DMS114 treated with DMSO at 0.1 percent for 48 hours (cell line): Measurements from ENCODE around the gene PLA2G6.
"Not testable (repeated sequence)": the region's sequence is repeated elsewhere in the genome, so short reads cannot be mapped to it uniquely, and the experiment has no call there.

Source experiments
- DNase-seq: peaks from one replicate; lab custom pipeline; 2025; ENCODE audit not compliant: unreplicated experiment; lab: John Stamatoyannopoulos, UW

Gene PLA2G6

DNA sequence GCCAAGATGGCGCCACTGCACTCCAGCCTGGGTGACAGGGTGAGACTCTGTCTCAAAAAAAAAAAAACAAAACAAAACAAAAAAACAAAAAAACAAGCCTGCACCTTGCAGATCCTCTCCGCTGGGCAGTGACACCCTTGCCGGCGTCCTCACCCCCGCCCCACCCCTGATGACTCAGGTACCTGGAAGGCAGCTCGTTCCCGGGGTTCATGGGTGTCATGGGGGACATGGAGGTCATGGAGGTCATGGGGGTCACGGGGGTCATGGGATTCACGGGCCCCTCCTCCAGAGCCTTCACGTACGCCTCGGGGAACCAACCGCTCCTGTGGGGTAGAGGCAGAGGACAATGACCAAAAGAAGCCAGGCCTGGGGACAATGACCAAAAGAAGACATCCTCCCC, 94.7 kb downstream of the PLA2G6 start:
- no peak for DNase-seq

DNA sequence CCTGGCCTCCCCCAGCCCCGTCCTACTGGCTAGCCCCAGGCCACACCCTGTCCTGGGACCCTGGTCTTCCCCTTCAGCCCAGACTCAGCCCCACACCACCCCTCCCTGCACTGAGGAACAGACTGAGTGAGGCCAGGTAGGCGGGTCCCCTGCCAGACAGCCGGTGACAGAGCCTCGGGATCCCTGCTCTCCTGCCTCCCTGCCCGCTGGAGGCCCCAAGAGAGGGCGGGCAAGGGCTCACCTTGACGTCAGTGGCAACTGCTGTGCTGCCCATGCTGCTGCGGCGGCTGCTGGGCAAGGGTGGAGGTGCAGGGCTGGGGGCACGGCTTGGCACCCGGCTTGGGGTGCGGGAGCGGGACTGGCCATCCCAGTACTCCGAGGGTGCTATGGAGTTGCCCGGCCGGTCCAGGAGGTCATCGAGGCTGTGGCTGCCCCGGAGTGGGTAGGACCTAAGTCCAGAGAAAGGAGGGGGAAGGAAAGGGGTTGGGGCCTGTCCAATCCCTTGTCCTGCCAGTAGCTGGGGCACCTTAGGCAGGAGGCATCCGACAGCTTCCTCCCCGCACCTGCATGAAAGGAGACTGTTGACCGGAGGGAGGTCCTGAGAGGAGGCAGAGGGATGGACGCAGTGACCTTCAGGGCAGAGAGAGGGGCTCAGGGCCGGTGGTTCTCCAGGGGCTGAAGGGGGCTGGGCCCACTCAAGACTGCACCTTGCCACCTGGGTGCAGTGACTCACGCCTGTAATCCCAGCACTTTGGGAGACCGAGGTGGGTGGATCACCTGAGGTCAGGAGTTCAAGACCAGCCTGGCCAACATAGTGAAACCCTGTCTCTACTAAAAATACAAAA, 95.4 kb downstream of the PLA2G6 start:
- no peak for DNase-seq

DNA sequence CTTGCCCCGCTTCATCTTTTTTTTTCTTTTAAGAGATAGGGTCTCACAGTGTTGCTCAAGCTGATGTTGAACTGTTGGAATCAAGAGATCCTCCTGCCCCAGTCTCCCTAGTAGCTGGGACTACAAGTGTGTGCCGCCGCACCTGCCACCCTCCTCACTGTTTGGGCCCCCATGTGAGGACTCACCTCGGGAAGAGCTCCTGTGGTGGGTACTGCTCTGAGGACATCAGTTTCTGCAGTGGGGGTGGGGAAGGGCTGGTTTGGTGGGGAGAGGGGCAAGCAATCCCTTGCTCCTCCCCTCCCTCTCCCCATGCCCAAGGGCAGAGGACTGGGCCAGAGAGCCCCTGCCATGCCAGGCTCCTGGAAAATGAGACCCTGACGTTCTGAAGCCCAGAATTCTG, 96.1 kb downstream of the PLA2G6 start:
- no peak for DNase-seq

DNA sequence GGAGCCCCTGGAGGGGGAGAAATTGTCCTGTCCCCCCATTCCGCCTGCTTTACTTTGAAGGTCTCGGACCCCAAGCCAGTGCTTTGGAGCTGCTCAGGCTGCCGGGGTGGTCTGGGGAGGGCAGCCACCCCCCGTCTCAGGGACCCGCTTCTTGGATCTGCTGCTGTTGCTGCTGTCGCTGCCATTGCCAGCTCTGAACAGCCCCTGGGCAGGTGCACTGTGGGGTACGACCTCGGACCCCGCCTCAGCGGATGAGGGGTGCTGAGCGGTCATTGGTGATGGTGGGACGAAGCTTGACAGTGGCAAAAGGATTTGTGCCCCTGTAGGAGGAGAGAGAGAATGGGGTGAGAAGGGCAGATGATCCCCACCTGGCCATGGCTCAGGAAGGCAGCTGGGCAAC, 96.6 kb downstream of the PLA2G6 start:
- DNase-seq = no peak

DNA sequence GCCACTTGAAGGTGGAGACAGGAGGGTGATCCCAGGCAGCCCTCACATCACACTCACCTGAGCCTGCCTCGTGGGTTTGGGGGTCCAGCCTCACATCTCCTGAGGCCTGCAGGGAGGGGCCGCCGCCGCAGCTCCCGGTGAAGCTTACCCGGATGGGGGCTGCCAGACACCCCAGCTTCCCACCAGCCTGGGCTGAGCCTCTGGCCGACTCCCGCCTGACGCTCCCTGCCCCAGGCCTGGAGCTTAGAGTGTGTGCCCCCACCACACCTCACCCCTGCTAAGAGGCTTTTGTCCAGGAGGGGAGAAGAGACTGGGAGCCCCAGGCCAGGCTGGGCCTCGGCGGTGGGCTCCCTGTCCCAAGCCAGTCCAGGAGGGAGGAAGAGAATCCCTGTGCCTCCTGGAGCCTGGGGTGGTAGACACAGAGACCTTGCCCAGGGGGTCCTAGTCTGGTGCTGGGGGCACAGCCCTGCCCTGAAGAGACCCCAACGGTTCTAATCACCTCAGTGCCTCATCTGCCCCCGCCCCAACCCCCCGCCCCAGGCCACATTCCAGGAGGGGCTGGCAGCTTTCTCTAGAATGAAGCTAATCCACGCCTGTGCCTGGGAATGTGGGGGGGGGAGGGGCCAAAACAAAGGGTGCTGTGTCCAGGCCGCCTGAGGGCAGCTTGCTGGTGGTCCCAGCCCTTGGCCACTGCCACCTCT, 97.5 kb downstream of the PLA2G6 start, which contains the start of gene SLC16A8:
SLC16A8 (minus strand) TSS at position 254 of the 701 bp plus-strand sequence. CDS start 1,311 bp downstream, outside the sequence.
- no peak for DNase-seq

DNA sequence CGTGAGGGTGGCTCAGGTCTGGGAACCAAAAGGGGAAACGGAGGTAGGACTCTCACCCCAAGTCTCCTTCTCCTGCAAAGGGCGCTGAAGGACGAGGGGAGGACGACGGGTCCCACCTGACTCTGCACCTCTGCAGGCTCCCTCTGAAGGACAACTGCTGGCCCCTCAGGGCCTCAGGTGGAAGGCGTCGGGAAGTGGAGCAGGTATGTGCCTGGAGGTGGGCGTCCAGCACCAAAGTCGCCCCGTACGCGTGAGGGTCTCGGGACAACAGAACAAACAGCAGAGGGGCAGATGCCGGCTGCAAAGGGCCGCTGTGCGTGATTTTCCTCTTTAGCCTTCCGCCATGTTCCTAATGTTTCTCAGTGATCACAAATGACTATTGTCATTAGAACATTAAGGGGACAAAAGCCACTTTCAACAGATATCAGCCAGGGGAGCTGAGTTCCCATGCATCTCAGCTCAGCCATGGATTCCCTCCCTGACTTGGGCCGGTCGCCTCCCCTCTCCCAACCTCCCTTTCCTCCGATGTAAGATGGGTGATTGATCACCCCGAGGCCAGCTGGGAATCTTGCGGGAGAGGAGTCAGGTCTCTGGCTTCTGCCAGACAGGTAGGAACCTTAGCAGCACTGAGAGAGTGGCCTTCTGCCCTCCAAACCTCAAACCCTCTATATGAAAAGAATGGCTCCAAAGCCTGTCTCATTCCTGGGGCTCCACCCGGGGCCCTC, 98.5 kb downstream of the PLA2G6 start:
- no peak for DNase-seq

DNA sequence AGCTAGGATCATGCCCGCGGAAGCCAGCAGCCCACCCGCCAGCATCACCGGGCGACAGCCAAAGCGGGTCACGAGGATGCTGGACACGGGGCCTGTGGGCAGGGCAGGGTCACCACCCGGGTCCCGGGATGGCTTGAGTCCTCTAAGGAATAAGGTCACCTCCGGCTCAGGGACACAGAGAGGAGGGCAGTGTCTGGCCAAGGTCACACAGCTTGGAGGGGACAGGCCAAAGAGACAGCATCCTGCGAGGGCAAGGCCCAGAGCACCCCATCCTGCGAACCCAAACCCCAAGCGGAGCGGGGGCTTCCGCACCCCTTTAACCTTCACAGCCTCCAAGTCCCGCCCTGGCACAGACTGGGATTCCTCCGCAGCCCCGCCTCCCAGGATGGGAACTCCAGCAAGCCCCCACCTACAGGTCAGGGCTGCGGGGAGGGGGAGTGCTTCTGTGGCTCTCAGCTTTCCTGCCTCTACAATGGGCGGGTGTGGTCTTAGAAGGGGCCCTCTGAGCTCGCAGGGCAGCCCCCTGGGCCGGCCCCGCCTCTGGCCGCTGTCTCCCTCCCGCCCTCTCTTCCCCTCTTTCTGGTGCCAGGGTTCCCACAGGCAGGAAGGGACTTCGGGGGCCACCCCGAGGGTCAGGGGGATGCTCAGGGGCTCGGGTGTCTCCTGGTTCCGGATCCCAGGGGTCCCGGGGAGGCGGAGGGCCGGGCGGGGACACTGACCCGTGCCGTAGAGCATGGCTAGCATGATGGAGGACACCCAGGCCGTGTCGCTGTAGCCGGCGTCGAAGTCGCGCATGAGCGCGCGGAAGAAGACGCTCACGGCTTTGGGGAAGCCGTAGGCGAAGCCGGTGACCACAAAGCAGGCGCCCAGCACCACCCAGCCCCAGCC, 99.4 kb downstream of the PLA2G6 start:
- DNase-seq = no peak

DNA sequence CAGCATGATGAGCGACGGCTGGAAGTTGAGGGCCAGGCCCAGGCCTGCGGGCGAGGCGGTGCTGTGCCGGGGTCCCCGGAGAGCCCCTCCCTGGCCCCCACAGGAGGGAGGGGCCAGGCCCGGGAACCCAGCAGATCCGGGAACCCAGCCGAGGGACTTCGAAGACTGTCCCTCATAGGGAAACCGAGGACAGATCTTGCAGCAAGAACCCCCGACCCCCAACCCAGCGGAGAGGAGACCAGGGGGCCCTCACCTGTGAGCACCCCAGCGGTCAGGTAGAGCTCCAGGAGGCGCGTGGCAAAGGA, 100.0 kb downstream of the PLA2G6 start:
- no peak for DNase-seq

DNA sequence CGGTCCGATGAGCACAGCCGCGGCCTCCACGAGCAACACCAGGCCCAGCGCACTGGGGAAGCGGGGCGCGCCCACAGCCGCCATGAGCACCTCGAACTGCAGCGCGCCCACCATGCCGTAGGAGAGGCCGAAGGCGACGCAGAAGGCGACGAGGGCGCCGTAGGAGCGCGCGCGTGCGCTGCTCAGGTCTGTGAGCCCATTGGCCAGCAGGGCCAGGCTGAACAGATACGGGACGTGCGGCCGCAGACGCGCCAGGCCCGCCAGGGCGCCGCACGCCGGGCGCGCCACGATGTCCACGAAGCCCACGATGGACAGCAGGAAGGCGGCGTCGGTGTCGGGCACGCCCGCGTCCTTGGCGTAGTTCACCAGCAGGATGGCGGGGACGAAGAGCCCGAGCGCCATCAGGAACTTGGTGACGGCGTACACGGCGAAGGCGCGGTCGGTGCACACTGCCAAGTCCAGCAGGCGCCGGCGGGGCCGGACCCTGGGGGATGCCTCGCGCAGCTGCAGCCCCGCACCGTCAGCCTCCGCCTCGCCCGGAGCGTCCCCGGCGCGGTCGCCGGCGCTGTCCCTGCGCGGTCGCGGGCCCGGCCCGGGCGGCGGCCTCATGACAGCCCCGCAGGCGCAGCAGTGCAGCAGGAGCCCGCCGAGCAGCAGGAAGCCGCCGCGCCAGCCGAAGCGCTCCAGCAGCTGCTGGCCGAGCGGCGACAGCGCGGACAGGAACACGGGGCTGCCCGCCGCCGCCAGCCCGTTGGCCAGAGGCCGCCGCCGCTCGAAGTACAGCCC, 100.6 kb downstream of the PLA2G6 start:
- no peak for DNase-seq

DNA sequence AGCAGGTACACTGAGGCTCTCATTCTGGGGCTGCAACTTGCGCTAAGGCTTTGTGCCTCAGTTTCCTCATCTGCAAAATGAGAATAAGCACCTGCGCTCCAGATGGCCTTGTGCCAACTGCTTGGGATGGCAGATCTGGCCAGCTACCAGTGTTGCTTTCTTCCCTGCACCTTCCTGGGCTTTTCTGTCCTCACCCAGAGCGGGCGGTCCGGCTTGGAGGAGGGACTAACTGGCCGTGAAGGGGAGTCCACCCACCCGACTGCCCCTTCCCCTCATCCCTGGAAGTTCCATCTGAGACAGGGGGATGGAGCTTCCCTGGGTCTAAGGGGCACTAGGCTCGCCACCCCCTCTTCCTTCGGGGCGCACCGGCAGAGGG, 101.2 kb downstream of the PLA2G6 start:
- DNase-seq = no peak

DNA sequence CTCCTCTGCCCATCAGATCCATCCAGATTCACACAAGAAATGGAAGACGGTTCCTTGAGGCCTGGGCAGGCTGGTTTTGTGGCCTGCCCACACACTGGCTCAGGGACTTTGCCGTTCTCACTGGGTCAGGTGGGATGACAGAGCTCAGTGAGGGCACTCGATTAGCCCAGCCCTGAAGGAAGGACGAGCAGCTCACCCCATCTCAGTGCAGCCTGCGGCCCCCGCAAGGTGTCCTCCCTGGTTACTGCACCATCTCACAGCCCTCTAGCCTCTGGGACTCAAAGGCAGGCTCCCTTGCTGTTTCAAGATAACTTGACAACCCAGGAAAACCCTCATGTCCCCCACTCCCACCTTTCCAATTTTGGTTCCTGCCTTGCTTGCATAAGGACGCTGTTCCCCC, 101.8 kb downstream of the PLA2G6 start:
- no peak for DNase-seq

DNA sequence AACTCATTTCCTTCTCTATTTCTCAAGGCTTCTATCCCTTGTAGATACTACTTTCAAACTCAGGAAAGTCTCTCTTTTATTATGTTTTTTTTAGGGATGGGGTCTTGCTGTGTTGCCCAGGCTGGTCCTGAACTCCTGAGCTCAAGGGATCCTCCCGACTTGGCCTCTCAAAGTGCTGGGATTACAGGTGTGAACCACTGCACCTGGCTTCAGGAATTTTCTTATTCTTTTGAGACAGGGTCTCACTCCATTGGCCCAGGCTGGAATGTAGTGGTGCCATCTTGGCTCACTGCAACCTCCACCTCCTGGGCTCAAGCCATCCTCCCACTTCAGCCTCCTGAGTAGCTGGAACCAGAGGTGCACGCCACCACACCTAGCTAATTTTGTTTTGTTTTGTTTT, 102.4 kb downstream of the PLA2G6 start:
- DNase-seq = not testable (repeated sequence)

DNA sequence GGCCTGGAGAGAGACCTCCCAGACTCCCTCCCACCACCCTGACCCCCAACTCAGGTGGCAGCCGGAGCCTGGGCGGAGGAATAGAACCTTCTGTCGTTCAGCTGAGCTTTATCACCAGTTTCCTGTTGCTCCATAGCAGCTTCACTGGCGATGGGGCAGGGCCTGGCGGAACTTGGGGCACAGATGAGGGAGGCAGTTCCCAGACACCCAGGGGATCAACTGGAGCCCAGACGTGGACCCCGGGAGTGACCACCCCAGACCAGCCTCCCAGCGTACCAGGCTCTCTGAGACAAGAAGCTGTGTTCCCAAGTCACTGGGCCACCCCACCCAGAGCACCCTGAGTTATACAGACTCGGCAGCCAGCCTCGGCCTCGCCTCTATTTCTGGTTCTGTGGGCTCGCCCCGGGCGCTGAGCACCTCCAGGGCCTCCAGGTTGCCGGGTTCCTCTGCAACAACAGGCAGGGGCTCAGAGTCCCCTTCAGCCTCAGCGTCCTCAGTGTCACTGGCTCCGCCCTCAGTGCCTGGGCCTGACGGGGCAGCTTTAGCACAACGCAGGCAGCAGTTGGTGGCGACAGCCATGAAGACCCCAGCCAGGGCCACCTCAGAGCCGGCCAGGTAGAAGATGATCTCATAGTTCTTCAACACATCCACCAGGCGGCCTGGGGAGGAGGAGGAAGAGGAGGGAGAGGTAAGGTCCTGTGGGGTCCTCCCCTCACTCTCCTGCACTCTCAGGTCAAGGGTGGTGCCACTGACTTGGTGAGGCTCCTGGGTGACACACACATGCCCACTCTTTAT, 103.4 kb downstream of the PLA2G6 start:
- DNase-seq = no peak

DNA sequence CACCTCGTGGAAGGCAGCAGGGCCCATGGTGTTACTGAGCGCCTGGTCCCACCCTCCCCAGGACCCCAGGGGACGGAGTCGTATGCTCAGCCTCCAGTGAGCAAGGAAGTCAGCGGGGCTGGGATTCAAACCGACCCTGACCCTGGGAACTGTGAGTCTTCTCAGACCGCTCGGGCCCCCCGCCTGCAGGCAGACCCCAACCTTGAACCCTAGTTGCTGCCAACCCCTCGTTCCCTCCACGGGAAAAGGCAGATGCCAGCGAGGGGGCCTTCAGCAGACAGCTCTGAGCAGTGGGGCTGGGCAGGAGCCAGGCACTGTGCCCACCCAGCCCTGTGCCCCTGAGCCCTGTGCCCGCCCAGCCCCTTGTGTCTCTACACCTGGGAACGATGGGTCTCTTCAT, 104.0 kb downstream of the PLA2G6 start:
- no peak for DNase-seq

DNA sequence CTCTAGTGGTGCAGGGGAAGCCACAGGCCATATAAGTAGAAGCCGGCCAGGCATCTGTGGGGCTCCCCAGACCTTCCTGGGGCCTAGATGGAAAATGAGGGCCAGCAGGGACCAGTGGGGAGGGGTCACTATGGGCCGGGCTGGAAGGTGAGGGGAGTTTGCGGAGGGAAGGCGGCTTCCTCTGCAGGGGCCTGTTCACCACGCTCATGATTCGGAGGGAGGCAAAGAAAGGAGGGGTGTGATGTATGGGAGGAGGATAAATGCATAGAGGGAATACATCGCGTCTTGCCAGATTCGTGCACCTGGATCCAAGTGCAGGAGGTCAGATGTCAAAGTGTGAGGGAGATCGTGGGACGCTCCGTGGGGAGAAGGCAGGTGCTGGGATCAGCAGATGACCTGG, 104.5 kb downstream of the PLA2G6 start:
- no peak for DNase-seq

DNA sequence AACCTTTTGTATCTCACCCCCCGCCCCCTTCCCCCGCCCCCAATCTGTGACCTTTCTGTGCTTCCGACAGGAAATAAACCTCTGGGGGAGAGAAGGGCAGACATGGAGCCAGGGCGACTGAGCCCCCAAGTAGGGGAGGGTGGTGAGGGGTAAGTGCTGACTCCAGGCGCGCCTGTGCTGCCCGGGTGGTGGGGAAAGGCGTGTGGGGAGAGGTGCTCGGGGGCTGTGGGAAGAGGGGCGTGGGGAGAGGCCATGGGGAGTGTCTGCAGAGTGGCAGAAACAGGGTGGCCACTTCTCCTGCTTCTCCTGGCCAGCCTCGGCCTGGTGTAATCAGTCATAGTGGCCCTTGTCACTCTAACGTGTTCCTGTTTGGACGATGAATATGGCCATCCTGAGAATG, 105.7 kb downstream of the PLA2G6 start:
- DNase-seq = no peak

DNA sequence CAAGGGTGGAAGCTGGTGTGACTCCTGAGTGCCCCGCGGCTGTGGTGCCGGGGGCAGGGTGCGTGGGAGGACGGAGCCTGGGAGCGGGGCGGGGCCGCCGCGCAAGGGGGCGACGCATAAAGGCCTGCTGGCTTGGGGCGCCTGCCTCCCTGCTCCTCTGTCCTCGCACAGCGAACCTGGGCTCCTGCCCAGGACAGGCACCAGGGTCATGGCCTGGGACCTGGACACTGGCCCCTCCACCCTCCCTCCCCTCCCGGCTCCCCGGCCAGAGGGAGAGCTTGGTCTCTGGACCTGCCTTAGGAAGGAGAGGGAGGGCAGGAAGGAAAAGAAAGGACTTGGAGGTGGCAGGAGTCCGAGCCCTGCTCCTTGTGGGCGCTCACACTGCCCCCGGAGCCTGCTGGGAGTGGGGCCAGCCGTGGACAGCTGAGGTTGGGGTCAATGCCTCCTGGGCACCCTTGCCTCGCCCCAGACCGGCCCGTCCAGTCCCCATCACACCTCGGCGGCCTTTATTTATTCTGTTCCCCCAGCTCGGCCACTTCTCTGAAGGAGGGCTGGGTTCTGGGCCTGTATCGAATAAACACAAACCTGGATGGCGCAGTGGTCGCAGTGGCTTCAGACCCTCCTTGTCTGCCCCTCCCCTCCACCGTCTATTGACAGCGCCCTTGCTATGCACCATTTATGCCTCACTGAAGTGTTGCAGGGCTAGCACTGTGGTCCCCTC, 106.4 kb downstream of the PLA2G6 start:
- DNase-seq = no peak

DNA sequence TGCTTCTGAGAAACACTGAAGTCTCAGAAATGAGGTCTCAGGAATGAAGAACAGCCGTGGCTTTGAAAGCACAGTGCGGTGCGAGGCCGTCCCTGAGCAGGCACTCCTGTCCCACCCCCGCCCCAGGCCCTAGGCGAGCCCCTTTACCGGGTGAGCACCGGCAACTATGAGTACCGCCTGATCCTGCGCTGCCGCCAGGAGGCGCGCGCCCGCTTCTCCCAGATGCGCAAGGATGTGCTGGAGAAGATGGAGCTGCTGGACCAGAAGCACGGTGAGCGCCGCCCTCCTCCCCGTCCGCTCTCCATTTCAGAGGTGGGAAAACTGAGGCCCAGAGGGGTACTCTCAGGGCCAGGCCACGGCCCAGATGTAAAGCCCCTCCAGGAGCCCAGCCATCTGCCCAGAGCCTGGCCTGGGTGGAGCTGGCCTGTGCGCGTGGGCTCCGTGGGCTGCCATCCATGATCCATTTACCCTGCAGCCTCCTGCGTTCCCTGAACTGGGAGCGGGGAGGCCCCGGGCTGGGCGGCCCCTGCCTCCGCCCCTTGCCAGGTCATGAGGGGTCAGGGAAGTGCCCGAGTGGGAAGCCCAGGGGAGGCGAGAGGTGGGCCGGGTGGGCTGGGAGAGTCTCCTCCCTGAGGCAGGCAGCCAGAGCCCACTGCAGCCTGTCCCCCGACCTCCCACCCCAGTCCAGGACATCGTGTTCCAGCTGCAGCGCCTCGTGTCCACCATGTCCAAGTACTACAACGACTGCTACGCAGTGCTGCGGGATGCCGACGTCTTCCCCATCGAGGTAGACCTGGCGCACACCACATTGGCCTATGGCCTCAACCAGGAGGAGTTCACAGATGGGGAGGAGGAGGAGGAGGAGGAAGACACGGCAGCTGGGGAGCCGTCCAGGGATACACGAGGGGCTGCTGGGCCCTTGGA, 107.2 kb downstream of the PLA2G6 start:
- DNase-seq = no peak
